H1 (cell line): Measurements from ENCODE around the gene IL36A. TPM values are rescaled to one million over a fixed set of nuclear protein-coding genes. Genes with fewer than 3 reads are reported as not detected.

ENCODE experiments used
- CTCF ChIA-PET: fragments of 300-600 bp; sonication (Branson Sonifier 250); formaldehyde crosslinking; loops from one replicate; lab custom pipeline; 2021; ENCODE audit not compliant: partially characterized antibody; lab: Charles Lee
- POLR2A ChIA-PET: fragments of 300-600 bp; sonication (Branson Sonifier 250); formaldehyde crosslinking; loops from one replicate; lab custom pipeline; 2021; ENCODE audit warnings: inconsistent platforms; ENCODE audit not compliant: partially characterized antibody; lab: Charles Lee
- DNase-seq, 2 experiments: peaks; one replicate each; pipeline versions ENCODE4 v3.0.0 to v3.0.0-alpha.2; 2010 to 2022; ENCODE audit warnings: low spot score in 2 of 2, low read depth in 1 of 2, mixed read lengths in 1 of 2
- FAIRE-seq: peaks from 2 replicates; lab custom pipeline; 2011; peaks lifted over from hg19 to GRCh38; lab: Jason Lieb, UNC
- H2AFZ ChIP-seq: 2 replicates; pipeline ENCODE4 v1.8.1; 2012; ENCODE audit warnings: low read length, inconsistent platforms
- H2AK5ac ChIP-seq: 2 replicates; pipeline ENCODE4 v1.6.1; 2013; ENCODE audit warnings: low read depth, low read length
- H2BK120ac ChIP-seq: replicated peaks from 2 replicates; pipeline ENCODE3; 2013; ENCODE audit warnings: low read depth, low read length, inconsistent platforms
- H2BK12ac ChIP-seq: 2 replicates; pipeline ENCODE4 v1.6.1; 2013; ENCODE audit warnings: low read depth, low read length
- H2BK15ac ChIP-seq: 2 replicates; pipeline ENCODE4 v1.6.1; 2013; ENCODE audit warnings: low read length
- H2BK20ac ChIP-seq: 2 replicates; pipeline ENCODE4 v1.6.1; 2013; ENCODE audit warnings: low read length
- H2BK5ac ChIP-seq: 2 replicates; pipeline ENCODE4 v1.6.1; 2013; ENCODE audit warnings: low read depth, low read length
- H3K14ac ChIP-seq: 2 replicates; pipeline ENCODE4 v1.6.1; 2013; ENCODE audit warnings: inconsistent platforms; ENCODE audit not compliant: insufficient read length
- H3K18ac ChIP-seq: 2 replicates; pipeline ENCODE4 v1.6.1; 2013; ENCODE audit warnings: low read length; ENCODE audit errors: extremely low read depth
- H3K23ac ChIP-seq: 2 replicates; pipeline ENCODE4 v1.6.1; 2013; ENCODE audit warnings: inconsistent platforms; ENCODE audit not compliant: insufficient read length
- H3K23me2 ChIP-seq: 2 replicates; pipeline ENCODE4 v1.6.1; 2013; ENCODE audit warnings: low read depth, low read length
- H3K27ac ChIP-seq: 2 replicates; pipeline ENCODE4 v1.6.1; 2011; ENCODE audit warnings: low read depth, low read length, inconsistent platforms
- H3K27me3 ChIP-seq, 4 experiments: replicated peaks in 1 of 4; 1 replicate in 1 of 4; 2 replicates in 3 of 4; pipeline versions ENCODE4 v1.6.1 to v1.8.1; 2011 to 2013; ENCODE audit warnings: low read length in 3 of 4, mild to moderate bottlenecking in 3 of 4, inconsistent platforms in 2 of 4, mixed read lengths in 2 of 4, moderate library complexity in 1 of 4; ENCODE audit not compliant: control insufficient read depth in 3 of 4, insufficient read depth in 3 of 4; ENCODE audit errors: extremely low read depth in 1 of 4
- H3K36me3 ChIP-seq, 4 experiments: 2 replicates each; pipeline versions ENCODE4 v1.6.1 to v1.8.1; 2011 to 2013; ENCODE audit warnings: mild to moderate bottlenecking in 4 of 4, low read length in 3 of 4, moderate library complexity in 2 of 4, control low read depth in 1 of 4, inconsistent platforms in 1 of 4; ENCODE audit not compliant: insufficient read depth in 4 of 4, control insufficient read depth in 2 of 4
- H3K4ac ChIP-seq: replicated peaks from 2 replicates; pipeline ENCODE3; 2013; ENCODE audit warnings: low read length, low read depth, mixed read lengths, inconsistent platforms; ENCODE audit not compliant: insufficient read length
- H3K4me1 ChIP-seq, 4 experiments: replicated peaks in 1 of 4; 1 replicate in 1 of 4; 2 replicates in 3 of 4; pipeline versions ENCODE4 v1.6.1 to v1.8.1; 2011 to 2013; ENCODE audit warnings: low read length in 3 of 4, inconsistent platforms in 2 of 4, mixed read lengths in 1 of 4; ENCODE audit not compliant: insufficient read depth in 4 of 4, control insufficient read depth in 3 of 4
- H3K4me2 ChIP-seq, 2 experiments: 2 replicates each; pipeline versions ENCODE4 v1.6.1 to v1.8.1; 2011 to 2013; ENCODE audit warnings: low read depth in 2 of 2, low read length in 2 of 2, control low read depth in 1 of 2, inconsistent platforms in 1 of 2, mild to moderate bottlenecking in 1 of 2; ENCODE audit not compliant: insufficient read depth in 1 of 2
- H3K4me3 ChIP-seq, 4 experiments: fragments of 200-600, 300-600 bp in 1 of 4; sonication (generic), shearing (Covaris generic), sonication (Bioruptor Twin) in 1 of 4; 2 replicates each; pipeline versions ENCODE4 v1.5.1 to v1.8.1; 2011 to 2016; ENCODE audit warnings: low read length in 4 of 4, low read depth in 3 of 4, control low read depth in 2 of 4, inconsistent platforms in 2 of 4, mild to moderate bottlenecking in 2 of 4, mixed read lengths in 1 of 4, moderate library complexity in 1 of 4; ENCODE audit not compliant: insufficient read depth in 2 of 4; ENCODE audit errors: extremely low read depth in 1 of 4
- H3K56ac ChIP-seq: replicated peaks from 2 replicates; pipeline ENCODE3; 2013; ENCODE audit warnings: low read depth, mild to moderate bottlenecking, mixed read lengths, low read length, inconsistent platforms; ENCODE audit not compliant: insufficient read length
- H3K79me1 ChIP-seq: 2 replicates; pipeline ENCODE4 v1.6.1; 2013; ENCODE audit warnings: low read depth, low read length, control low read depth
- H3K79me2 ChIP-seq, 2 experiments: 2 replicates each; pipeline versions ENCODE4 v1.6.1 to v1.8.1; 2012 to 2013; ENCODE audit warnings: low read length in 2 of 2, mild to moderate bottlenecking in 2 of 2, inconsistent platforms in 1 of 2; ENCODE audit not compliant: insufficient read depth in 2 of 2, control insufficient read depth in 1 of 2
- H3K9ac ChIP-seq, 4 experiments: replicated peaks in 1 of 4; 1 replicate in 1 of 4; 2 replicates in 3 of 4; pipeline versions ENCODE4 v1.6.1 to v1.8.1; 2011 to 2013; ENCODE audit warnings: low read depth in 3 of 4, low read length in 3 of 4, control low read depth in 2 of 4, mild to moderate bottlenecking in 2 of 4, moderate library complexity in 2 of 4, inconsistent platforms in 1 of 4; ENCODE audit errors: extremely low read depth in 1 of 4
- H3K9me3 ChIP-seq, 2 experiments: 2 replicates each; pipeline versions ENCODE4 v1.6.1 to v1.8.1; 2012 to 2013; ENCODE audit warnings: mild to moderate bottlenecking in 2 of 2, moderate library complexity in 2 of 2, control low read depth in 1 of 2, inconsistent platforms in 1 of 2, low read depth in 1 of 2, low read length in 1 of 2, mixed read lengths in 1 of 2; ENCODE audit not compliant: insufficient read depth in 2 of 2
- H4K20me1 ChIP-seq, 2 experiments: replicated peaks in 1 of 2; 2 replicates each; pipeline versions ENCODE3 to v1.8.1; 2011 to 2013; ENCODE audit warnings: inconsistent platforms in 2 of 2, low read length in 2 of 2, mild to moderate bottlenecking in 1 of 2; ENCODE audit not compliant: insufficient read depth in 2 of 2, control insufficient read depth in 1 of 2
- H4K5ac ChIP-seq: 2 replicates; pipeline ENCODE4 v1.6.1; 2013; ENCODE audit warnings: low read length, low read depth, mixed read lengths, inconsistent platforms; ENCODE audit not compliant: insufficient read length
- H4K8ac ChIP-seq: 2 replicates; pipeline ENCODE4 v1.8.0; 2013; ENCODE audit warnings: mild to moderate bottlenecking, moderate library complexity, low read length, inconsistent platforms; ENCODE audit not compliant: insufficient read depth; ENCODE audit errors: extremely low read depth
- H4K91ac ChIP-seq: replicated peaks from 2 replicates; pipeline ENCODE3; 2013; ENCODE audit warnings: low read length, mixed read lengths, inconsistent platforms; ENCODE audit not compliant: insufficient read length
- BACH1 ChIP-seq: IDR thresholded peaks from 2 replicates; pipeline ENCODE4 v1.6.1; 2012; ENCODE audit warnings: low read length, improper control_type of control experiment
- CBX8 ChIP-seq: fragments of 300-800, 300-1000 bp; sonication (generic); IDR thresholded peaks from 2 replicates; pipeline ENCODE4 v1.7.1; 2016; ENCODE audit warnings: low read depth, low read length, borderline replicate concordance
- CREB1 ChIP-seq: IDR thresholded peaks from 2 replicates; pipeline ENCODE4 v1.6.1; 2012; ENCODE audit warnings: inconsistent platforms
- KDM5A ChIP-seq: fragments of 200-600 bp; IDR thresholded peaks from 2 replicates; pipeline ENCODE4 v1.7.1; 2012; ENCODE audit warnings: mild to moderate bottlenecking, low read length, inconsistent platforms, mixed read lengths
- POLR2AphosphoS5 ChIP-seq: IDR thresholded peaks from 2 replicates; pipeline ENCODE4 v1.6.1; 2011; ENCODE audit warnings: low read depth, low read length
- POU5F1 ChIP-seq: IDR thresholded peaks from 2 replicates; pipeline ENCODE4 v1.6.1; 2011; ENCODE audit warnings: low read depth, mild to moderate bottlenecking, low read length, moderate library complexity
- RAD21 ChIP-seq, 2 experiments: IDR thresholded peaks in 1 of 2; conservative IDR thresholded peaks in 1 of 2; 2 replicates each; pipeline ENCODE4 v1.6.1; 2011; ENCODE audit warnings: low read depth in 2 of 2, low read length in 2 of 2, improper control_type of control experiment in 1 of 2, inconsistent platforms in 1 of 2, mild to moderate bottlenecking in 1 of 2, moderate library complexity in 1 of 2
- TBP ChIP-seq: IDR thresholded peaks from 2 replicates; pipeline ENCODE4 v1.6.1; 2011; ENCODE audit warnings: low read depth, low read length, improper control_type of control experiment
- TCF12 ChIP-seq: IDR thresholded peaks from 2 replicates; pipeline ENCODE4 v1.6.1; 2011; ENCODE audit warnings: low read depth, mild to moderate bottlenecking, low read length
- ZNF274 ChIP-seq: IDR thresholded peaks from 2 replicates; pipeline ENCODE4 v1.7.0; 2012; ENCODE audit warnings: low read length, borderline replicate concordance; ENCODE audit errors: extremely low read depth
- WGBS, 2 experiments: shearing (Covaris generic) in 1 of 2; methylation state at CpG; one replicate each; pipeline versions ENCODE4 v1.1.6 to v1.1.7; 2013 to 2015; ENCODE audit warnings: low lambda C conversion rate in 2 of 2, mixed read lengths in 2 of 2, inconsistent platforms in 1 of 2, low coverage in 1 of 2, missing lambda C conversion rate in 1 of 2; ENCODE audit not compliant: insufficient replicate concordance in 2 of 2, insufficient coverage in 1 of 2, insufficient read length in 1 of 2; ENCODE audit errors: extremely low coverage in 1 of 2, missing lambda C conversion rate in 1 of 2; 5-methylcytosine and 5-hydroxymethylcytosine counted together
- polyA plus RNA-seq, 7 experiments: library from polyadenylated mRNA; depleted of rRNA in 3 of 7; stranded (reverse) in 5 of 7; unstranded in 2 of 7; fragments of >200 nt in 5 of 7; fragments of 200-250 nt in 2 of 7; gene quantifications; 1 replicate in 5 of 7; 2 replicates in 1 of 7; 4 replicates in 1 of 7; pipeline versions ENCODE4 v1.2.1 to v1.2.3, GENCODE V29; 2011 to 2013; ENCODE audit warnings: missing spikeins in 2 of 7, mixed read lengths in 2 of 7
- total RNA-seq: library from RNA; stranded (reverse); fragmentation: NEBNext Ultra II Directional; extraction: Animal tissue kit (Norgen Biotek cat#: 25700); gene quantifications from 2 replicates; pipeline ENCODE4 v1.2.1, GENCODE V29; 2021
- TF ChIP-seq, protein P1 (sequence below): IDR thresholded peaks from 2 replicates; pipeline ENCODE4 v1.6.1; 2011; ENCODE audit warnings: low read length, improper control_type of control experiment

The IL36A gene
- total and polyA plus RNA-seq, 2 of the 8 experiments (the other 6 are each of a cell fraction or from before 2014, with no cell fraction given) = not detected

GRCh38 chr2:112972423-112973086 lies 32.7 kb upstream of the IL36A start:
- ChIA-PET POLR2A (no interaction called here), CTCF (interaction anchor here (1.1 kb wide), 1 partner anchor 12 kb away, joined by 7 read pairs; no protein-coding TSS in a partner anchor)
- Histone ChIP-seq H4K20me1 (no peaks in the 10 kb centered on the region), H3K4me1 (no peaks in the 10 kb centered on the region), H2BK12ac (no peak overlapping the region), H3K23ac (no peak overlapping the region), H3K9me3 (no peaks in the 10 kb centered on the region), H3K79me2 (no peaks in the 10 kb centered on the region), H3K36me3 (no peaks in the 10 kb centered on the region), H3K23me2 (no peaks in the 10 kb centered on the region), H3K14ac (no peak overlapping the region), H2BK20ac (no peak overlapping the region), H3K4me2 (no peak overlapping the region), H2BK120ac (no peak overlapping the region), H3K18ac (no peak overlapping the region), H3K27me3 (no peaks in the 10 kb centered on the region), H3K27ac (no peak overlapping the region), H2AK5ac (no peak overlapping the region), H3K56ac (no peak overlapping the region), H2AFZ (no peak overlapping the region), H3K79me1 (no peaks in the 10 kb centered on the region), H4K5ac (no peak overlapping the region), H4K8ac (no peak overlapping the region), H4K91ac (no peak overlapping the region), H2BK5ac (no peak overlapping the region), H3K4me3 (no peak overlapping the region), H3K9ac (no peak overlapping the region), H2BK15ac (no peak overlapping the region), H3K4ac (no peak overlapping the region)
- DNase-seq = no peak
- 94% methylated on average over 5 of the region's 5 CpGs; no CpG with 5 or more reads in 1 of the 2 experiments for WGBS, 2 experiments
- FAIRE-seq = no peak
- TF ChIP-seq KDM5A (no peak), RAD21 (IDR thresholded peaks at IDR 0.05 in 1 of 2, conservative IDR thresholded peaks at IDR 0.05 in 1 of 2; ENCODE audit: low read depth in 2 of 2, low read length in 2 of 2) (no peak), POLR2AphosphoS5 (no peak), BACH1 (no peak), CBX8 (no peak), CREB1 (no peak), POU5F1 (no peak), TBP (no peak), ZNF274 (no peak), TCF12 (no peak)
- TF ChIP-seq, protein P1, sequence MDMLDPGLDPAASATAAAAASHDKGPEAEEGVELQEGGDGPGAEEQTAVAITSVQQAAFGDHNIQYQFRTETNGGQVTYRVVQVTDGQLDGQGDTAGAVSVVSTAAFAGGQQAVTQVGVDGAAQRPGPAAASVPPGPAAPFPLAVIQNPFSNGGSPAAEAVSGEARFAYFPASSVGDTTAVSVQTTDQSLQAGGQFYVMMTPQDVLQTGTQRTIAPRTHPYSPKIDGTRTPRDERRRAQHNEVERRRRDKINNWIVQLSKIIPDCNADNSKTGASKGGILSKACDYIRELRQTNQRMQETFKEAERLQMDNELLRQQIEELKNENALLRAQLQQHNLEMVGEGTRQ = no peak
